MM.1S (cell line): ENCODE data around the gene HBQ1.
"Not testable (repeated sequence)": the region's sequence is repeated elsewhere in the genome, so short reads cannot be mapped to it uniquely, and the experiment has no call there.

ENCODE experiments used
- DNase-seq: peaks from one replicate; pipeline ENCODE4 v3.0.0-alpha.2; 2015
- H2AFZ ChIP-seq: fragments of 300-600 bp; sonication (generic); 2 replicates; pipeline ENCODE4 v1.6.0; 2016; ENCODE audit warnings: antibody characterized with exemption, low read length
- H3F3A ChIP-seq: fragments of 300-600 bp; sonication (generic); 2 replicates; pipeline ENCODE4 v1.6.1; 2016; ENCODE audit warnings: mild to moderate bottlenecking, antibody characterized with exemption, low read length, moderate library complexity, mixed read lengths; ENCODE audit not compliant: insufficient read depth
- H3K27ac ChIP-seq: fragments of 300-600 bp; sonication (generic); 2 replicates; pipeline ENCODE4 v1.5.1; 2016; ENCODE audit warnings: mild to moderate bottlenecking, low read length
- H3K27me3 ChIP-seq: fragments of 300-600 bp; sonication (generic); replicated peaks from 2 replicates; pipeline ENCODE4 v1.6.0; 2016; ENCODE audit warnings: low read length; ENCODE audit not compliant: insufficient read depth
- H3K36me3 ChIP-seq: fragments of 300-600 bp; sonication (generic); replicated peaks from 2 replicates; pipeline ENCODE4 v1.6.1; 2016; ENCODE audit warnings: mild to moderate bottlenecking, low read length, mixed read lengths; ENCODE audit not compliant: insufficient read depth
- H3K4me1 ChIP-seq: fragments of 300-600 bp; sonication (generic); 2 replicates; pipeline ENCODE4 v1.6.1; 2016; ENCODE audit warnings: low read length, mixed read lengths
- H3K4me2 ChIP-seq: fragments of 300-600 bp; sonication (generic); 2 replicates; pipeline ENCODE4 v1.6.0; 2016; ENCODE audit warnings: low read depth, low read length
- H3K4me3 ChIP-seq: fragments of 300-600 bp; sonication (generic); 2 replicates; pipeline ENCODE4 v1.5.1; 2016; ENCODE audit warnings: low read length, mixed read lengths
- H3K79me2 ChIP-seq: fragments of 300-600 bp; sonication (generic); 2 replicates; pipeline ENCODE4 v1.6.1; 2016; ENCODE audit warnings: mixed run types, low read length, mixed read lengths
- H3K9ac ChIP-seq: fragments of 300-600 bp; sonication (generic); 2 replicates; pipeline ENCODE4 v1.6.1; 2016; ENCODE audit warnings: low read length, mixed read lengths
- H3K9me2 ChIP-seq: fragments of 300-600 bp; sonication (generic); replicated peaks from 2 replicates; pipeline ENCODE4 v1.6.1; 2016; ENCODE audit warnings: mild to moderate bottlenecking, low read length, mixed read lengths; ENCODE audit not compliant: insufficient read depth
- H3K9me3 ChIP-seq: fragments of 300-600 bp; sonication (generic); replicated peaks from 2 replicates; pipeline ENCODE4 v1.6.1; 2016; ENCODE audit warnings: mild to moderate bottlenecking, low read length, mixed read lengths; ENCODE audit not compliant: insufficient read depth
- H4K20me1 ChIP-seq: fragments of 300-600 bp; sonication (generic); 2 replicates; pipeline ENCODE4 v1.6.1; 2016; ENCODE audit warnings: mild to moderate bottlenecking, low read length, moderate library complexity, mixed read lengths; ENCODE audit not compliant: insufficient read depth
- EZH2 ChIP-seq: fragments of 300-600 bp; sonication (generic); optimal IDR thresholded peaks from 2 replicates; pipeline ENCODE3; 2017; ENCODE audit warnings: low read depth, mild to moderate bottlenecking, antibody characterized with exemption, low read length, mixed read lengths
- EZH2phosphoT487 ChIP-seq: fragments of 300-600 bp; sonication (generic); IDR thresholded peaks from 2 replicates; pipeline ENCODE4 v1.6.1; 2018; ENCODE audit warnings: antibody characterized with exemption, low read length
- TF ChIP-seq, protein P1 (sequence below): fragments of 300-600 bp; sonication (generic); IDR thresholded peaks from 2 replicates; pipeline ENCODE4 v1.5.1; 2016; ENCODE audit warnings: antibody characterized with exemption, low read length, mixed read lengths

HBQ1 gene

DNA sequence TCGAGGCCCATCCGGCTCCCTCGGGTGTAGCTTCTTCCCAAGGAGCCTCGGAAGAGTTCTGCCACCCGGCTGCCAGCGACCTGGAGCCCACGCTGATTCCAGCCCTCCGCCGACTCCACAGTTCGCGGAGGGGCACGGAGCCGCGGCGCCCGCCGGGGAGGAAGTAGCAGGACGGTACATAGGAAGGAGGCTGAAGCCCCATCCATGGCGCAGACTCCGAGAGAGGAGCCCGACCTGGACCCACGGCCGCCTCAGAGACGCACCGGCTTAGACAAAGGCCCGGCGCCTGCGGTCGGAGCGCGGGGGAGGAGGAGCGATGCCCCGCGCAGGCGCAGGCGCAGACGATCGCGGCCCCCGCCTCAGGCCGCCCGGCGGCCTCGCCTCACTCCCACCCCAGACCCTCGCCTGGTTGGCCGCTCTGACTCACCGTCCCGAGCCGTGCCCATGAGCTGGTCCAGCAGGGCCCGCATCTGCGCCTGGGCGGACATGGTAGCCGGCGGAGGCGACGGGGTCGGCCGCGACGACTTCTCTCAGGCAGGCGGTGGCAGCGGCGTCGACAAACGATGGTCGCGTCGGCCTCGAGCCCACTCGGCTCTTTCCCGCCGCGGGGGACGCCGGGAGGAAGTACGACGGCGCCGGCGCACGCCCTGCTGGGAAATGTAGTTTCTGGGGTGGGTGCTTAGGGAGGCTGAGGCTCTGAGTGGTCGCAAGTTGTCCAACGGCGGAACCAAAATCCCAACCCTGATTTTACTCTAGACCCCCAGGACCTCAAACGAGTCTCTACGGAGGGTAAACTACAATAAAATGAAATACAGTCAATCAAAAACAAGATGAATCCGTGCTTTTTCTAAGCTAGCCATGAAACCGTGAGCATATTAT, 48.8 kb downstream of the HBQ1 start, which contains the start of gene LUC7L:
LUC7L (minus strand) TSS at position 598 of the 879 bp plus-strand sequence; CDS start at position 488, 110 bp downstream.
- peak; percentile 92 for DNase-seq
- peaks cover 45% of the 10 kb centered on the region for H3K79me2 ChIP-seq

DNA sequence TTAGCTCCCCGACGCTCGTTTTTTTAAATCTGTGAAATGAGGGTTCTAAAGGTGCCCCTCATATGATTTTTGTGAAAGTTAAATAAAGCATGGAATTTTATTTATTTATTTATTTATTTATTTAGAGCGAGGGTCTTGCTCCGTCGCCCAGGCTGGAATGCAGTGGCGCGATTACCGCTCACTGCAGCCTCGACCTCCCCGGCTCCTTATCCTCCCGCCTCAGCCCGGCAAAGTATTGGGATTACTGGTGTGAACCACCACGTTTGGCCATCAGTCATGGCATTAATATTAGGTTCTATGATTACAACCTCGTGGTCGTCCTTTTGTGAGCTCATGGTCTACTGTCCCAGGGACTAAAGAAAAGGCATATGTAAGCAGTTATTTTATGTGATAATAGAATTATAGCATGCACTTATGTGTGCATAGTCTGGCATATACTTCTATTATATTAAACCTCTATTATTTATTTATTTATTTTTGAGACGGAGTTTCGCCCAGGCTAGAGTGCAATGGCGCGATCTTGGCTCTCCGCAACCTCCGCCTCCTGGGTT, 49.5 kb downstream of the HBQ1 start:
- Histone ChIP-seq H3K9me3 (no peaks in the 10 kb centered on the region), H3K4me2 (peak overlapping the region; percentile 80), H3K9me2 (no peaks in the 10 kb centered on the region), H3K79me2 (peaks cover 42% of the 10 kb centered on the region), H3F3A (peaks cover 6% of the 10 kb centered on the region), H3K9ac (no peak overlapping the region), H4K20me1 (peaks cover 16% of the 10 kb centered on the region), H3K4me1 (peaks cover 5% of the 10 kb centered on the region; the same call in 1 of the 2 replicates), H3K27ac (no peak overlapping the region), H3K4me3 (peak overlapping the region; percentile 78), H3K27me3 (no peaks in the 10 kb centered on the region), H3K36me3 (peaks cover 7% of the 10 kb centered on the region; the same call in 1 of the 2 replicates), H2AFZ (peak overlapping the region; percentile 75; the same call in 1 of the 2 replicates)
- no peak for TF ChIP-seq EZH2phosphoT487
- TF ChIP-seq, protein P1, sequence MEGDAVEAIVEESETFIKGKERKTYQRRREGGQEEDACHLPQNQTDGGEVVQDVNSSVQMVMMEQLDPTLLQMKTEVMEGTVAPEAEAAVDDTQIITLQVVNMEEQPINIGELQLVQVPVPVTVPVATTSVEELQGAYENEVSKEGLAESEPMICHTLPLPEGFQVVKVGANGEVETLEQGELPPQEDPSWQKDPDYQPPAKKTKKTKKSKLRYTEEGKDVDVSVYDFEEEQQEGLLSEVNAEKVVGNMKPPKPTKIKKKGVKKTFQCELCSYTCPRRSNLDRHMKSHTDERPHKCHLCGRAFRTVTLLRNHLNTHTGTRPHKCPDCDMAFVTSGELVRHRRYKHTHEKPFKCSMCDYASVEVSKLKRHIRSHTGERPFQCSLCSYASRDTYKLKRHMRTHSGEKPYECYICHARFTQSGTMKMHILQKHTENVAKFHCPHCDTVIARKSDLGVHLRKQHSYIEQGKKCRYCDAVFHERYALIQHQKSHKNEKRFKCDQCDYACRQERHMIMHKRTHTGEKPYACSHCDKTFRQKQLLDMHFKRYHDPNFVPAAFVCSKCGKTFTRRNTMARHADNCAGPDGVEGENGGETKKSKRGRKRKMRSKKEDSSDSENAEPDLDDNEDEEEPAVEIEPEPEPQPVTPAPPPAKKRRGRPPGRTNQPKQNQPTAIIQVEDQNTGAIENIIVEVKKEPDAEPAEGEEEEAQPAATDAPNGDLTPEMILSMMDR = no peak
- TF ChIP-seq EZH2 = no peak
- DNase-seq = no peak

More for the DNA sequence above, 48.8 kb downstream of the HBQ1 start, which contains the start of gene LUC7L:
- H3K9me3 ChIP-seq = no peaks in the 10 kb centered on the region
- TF ChIP-seq, protein P1 = no peak
- no peak for TF ChIP-seq EZH2phosphoT487
- no peak for TF ChIP-seq EZH2
- H3K9ac ChIP-seq = peak within 1 kb of the TSS; percentile 96
- H3K9me2 ChIP-seq = no peaks in the 10 kb centered on the region
- H3K27ac ChIP-seq = peak within 1 kb of the TSS; percentile 91
- peaks cover 16% of the 10 kb centered on the region for H4K20me1 ChIP-seq
- peak within 1 kb of the TSS; percentile 80 for H3K4me2 ChIP-seq
- peak within 1 kb of the TSS; percentile 78 for H3K4me3 ChIP-seq
- H3F3A ChIP-seq = peaks cover 6% of the 10 kb centered on the region
- peaks cover 5% of the 10 kb centered on the region; the same call in 1 of the 2 replicates for H3K4me1 ChIP-seq
- H3K36me3 ChIP-seq = peaks cover 7% of the 10 kb centered on the region; the same call in 1 of the 2 replicates
- H2AFZ ChIP-seq = peak within 1 kb of the TSS; percentile 75
- no peaks in the 10 kb centered on the region for H3K27me3 ChIP-seq

DNA sequence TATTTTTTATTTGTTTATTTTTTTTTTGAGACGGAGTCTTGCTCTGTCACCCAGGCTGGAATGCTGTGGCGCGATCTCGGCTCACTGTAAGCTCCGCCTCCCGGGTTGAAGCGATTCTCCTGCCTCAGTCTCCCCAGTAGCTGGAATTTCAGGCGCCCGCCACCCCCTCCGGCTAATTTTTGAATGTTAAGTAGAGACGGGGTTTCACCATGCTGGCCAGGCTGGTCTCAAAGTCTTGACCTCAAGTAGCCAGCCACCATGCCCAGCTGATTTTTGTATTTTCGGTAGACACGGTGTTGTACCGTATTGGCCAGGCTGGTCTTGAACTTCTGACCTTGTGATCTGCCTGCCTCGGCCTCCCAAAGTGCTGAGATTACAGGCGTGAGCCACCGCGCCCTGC, 50.1 kb downstream of the HBQ1 start:
- H3K4me1 ChIP-seq, H3K36me3 ChIP-seq, H3K9me2 ChIP-seq, H3K4me3 ChIP-seq, H3K9ac ChIP-seq, H3F3A ChIP-seq, H3K4me2 ChIP-seq, H3K9me3 ChIP-seq, DNase-seq, H3K27ac ChIP-seq, H2AFZ ChIP-seq, H3K27me3 ChIP-seq: not testable (repeated sequence)
- Histone ChIP-seq H4K20me1 (peaks cover 16% of the 10 kb centered on the region), H3K79me2 (peaks cover 38% of the 10 kb centered on the region)
